Stimulated activated CD8-positive, alpha-beta memory T cell treated with anti-CD3 and anti-CD28 coated beads, Interleukin-4, amount 100 ng/mL, for 4 hours (primary cell): ENCODE data around the gene PREX1.

ENCODE experiments used
- DNase-seq, 2 donors: peaks; one replicate each; pipeline ENCODE4 v3.0.0-alpha.2; 2020; ENCODE audit warnings: low read depth in 2 of 2, low spot score in 1 of 2

Gene PREX1

DNA sequence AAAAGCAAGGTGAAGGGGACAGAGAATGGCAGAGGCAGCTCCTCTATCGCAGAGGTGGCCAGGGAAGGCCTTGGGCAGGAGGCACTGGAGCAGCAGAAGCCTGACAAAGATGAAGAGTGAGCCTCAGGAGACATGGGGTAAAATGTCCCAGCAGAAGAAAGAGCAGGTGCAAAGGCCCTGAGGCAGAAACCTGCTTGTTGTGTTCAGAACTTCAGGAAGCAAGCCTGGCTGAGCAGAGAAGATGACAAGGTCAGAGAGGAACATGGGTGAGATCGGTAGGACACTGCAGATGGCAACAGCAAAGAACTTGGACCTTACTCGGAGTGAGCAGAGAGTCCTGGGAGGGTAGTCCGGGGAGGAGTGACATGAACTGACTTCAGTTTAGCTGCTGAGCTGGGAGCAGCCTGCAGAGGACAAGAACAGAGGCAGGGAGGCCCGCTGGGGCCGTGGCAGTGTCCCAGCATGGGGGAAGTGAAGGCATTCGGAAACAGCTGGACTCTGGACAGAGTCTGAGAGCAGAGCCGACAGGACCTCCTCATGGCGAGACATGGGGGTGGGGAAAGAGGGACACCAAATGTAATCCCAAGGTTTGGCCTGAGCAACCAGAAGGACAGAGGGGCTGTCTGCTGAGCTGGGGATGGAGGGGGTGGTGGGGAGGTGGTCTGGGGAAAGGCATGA, 106.3 kb downstream of the PREX1 start:
- DNase-seq: no peak

DNA sequence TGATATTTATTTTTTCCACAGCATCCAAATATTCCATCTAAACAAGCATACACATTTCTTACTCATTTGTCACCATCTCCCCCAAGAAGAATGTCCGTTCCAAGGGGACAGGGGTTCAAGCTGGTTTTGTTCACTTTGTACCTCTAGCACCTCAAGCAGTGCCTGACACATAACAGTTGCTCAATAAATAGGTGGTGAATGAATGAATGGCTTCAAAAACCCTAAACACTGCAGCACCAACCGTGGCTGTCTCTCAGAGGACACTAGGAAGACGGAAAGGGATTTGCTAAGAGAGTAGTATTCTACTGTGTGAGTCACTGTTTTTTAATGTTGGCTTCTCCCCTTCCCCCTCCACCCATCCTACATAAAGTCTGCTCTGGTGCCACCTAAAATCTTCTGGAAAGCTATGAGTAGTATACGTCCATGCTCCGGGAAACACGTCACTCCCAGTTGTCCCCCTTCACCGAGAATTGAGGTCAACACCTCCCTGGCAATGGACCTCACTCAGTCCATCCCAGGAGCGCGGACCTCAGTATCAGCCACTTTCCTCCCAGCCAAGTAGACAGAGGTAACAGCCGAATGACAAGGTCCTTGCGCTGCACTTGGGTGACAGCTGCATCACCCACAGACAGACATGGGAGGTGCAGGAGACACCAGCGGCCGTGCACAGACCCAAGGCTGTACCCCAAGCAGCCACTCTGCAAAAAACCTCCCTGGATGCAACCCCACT, 107.4 kb downstream of the PREX1 start:
- DNase-seq: no peak

DNA sequence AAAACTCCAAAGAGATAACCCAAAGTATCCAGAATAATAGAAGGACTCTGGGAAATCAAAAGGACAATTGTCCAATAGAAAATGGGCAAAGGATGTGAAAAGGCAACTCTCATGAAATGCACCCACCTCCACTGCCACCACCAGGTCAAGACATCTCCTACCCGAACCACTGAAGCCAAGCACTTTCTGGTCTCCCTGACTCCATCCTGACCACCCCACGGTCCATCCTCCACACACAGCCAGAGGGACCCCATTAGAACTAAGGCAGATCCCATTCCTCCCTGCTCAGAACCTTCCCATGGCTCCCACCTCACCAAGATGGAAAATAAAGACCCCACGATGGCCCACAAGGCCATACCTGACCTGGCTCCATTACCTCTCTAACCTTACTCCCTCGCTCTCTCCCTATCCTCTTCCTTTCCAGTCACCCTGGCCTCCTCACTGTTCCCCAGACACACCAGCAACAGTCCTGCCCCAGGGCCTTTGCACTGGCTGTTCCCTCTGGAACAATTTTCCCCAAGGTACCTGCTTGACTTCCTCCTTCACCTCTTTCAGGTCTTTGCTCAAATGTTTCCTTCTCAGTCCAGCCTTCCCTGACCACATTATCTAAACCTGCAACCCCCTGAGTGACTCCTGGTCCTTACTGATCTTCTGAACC, 108.1 kb downstream of the PREX1 start:
- DNase-seq: no peak

DNA sequence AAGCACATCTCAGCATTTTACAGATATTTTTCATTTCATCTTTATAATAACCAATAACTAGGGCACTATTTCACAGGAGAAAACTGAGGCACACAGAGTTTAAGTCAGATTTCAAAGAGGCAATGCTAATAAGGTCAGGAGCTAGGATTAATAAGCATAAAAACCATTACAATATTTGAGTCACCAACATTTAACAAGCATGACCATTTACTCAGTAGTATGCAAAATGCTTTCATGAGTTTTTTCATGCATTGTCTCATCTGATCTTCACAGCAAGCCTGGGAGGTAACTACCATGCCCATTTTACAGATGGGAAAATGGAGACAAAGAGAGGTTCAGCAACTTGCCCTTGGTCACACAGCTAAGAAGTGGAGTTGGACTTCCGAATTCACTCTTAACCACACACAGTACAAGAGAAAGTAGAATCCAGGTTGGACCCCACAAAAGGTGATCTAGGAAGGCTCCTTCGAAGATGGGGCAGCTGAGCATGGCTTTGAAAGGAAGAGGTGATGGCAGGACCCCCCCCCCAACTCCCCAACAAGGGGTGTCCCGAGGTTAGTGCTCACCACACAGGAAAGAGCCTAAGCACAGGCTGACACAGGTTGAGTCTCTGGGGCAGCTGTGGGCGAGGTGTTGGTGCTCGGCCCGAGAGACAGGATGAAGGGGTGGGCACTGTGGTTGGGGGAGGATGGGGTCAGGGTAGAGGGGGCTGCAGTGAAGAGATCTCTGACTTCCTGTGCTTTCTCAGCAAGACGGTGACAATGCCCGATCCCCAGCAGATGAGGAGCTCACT, 108.8 kb downstream of the PREX1 start:
- DNase-seq: peak in 1 of 2 donors; percentile 51

DNA sequence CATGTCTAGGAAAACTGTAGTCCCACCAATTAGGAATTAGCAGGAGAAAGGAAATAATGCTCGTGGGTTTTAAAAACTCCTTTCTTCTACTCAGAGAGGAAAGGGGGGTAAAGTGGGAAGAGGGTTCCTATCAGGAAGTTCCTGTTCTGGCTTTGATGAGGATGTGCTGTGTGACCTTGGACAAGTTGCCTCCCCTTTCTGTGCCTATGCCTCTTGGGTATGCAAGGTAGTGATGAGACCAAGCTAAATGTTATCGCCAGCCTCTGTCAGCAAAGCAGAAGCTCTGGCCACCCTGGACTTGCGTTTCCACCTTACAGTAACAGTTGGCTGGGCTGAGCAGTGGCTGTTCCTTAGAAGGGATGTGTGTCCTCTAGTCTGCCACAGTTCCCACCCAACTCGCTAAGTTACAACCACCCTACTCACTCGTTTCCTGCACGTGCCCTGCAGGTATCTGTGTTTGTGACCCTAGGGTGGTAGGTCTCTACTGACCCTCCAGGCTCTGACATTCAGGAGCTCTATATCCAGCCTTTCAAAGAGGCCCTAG, 110.0 kb downstream of the PREX1 start:
- DNase-seq: no peak

DNA sequence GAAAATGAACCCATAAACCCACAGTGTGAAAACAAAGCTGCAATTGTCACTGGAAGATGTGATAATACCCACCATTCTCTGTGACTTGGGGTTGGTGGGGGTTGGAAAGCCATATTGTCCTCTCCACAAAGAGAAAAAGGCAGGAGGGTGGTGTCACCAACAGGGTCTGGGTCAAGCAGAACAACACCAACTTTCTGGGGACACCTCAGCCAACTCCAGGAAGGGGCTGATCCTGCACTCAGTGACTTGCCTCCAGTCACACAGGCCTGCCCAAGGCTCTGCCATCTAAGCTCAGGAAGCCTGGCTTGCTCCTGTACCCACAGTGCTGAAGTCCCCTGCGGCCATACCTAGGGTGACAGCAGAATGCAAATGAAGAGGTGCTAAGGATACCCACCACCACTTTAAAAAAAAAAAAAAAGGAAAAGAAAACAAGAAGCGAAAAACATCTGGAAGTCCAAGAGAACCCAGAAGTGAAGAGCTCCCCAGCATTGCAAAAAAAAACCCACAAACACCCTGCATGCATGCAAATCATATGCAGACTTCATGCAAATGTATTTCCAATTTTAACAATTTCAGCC, 110.6 kb downstream of the PREX1 start:
- DNase-seq: no peak

DNA sequence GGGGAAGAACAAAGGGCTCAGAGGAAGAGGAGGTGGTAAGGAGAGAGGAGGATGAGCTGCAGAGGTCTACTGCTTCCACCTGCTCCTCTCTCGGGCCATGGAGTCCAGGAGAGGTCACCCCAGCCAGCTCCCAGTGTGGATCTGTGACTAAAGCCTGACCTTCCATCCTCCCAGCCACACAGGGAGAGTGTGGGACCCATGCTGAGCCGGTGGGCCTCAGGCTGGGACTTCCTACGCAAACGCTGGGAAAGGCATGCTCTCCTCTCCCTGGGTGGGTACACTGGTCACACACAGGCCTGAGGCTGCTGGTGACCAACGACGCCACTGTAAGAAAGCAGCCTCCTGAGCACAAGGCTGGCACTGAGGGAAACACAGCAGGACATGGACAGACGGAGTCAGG, 111.3 kb downstream of the PREX1 start:
- DNase-seq: no peak

DNA sequence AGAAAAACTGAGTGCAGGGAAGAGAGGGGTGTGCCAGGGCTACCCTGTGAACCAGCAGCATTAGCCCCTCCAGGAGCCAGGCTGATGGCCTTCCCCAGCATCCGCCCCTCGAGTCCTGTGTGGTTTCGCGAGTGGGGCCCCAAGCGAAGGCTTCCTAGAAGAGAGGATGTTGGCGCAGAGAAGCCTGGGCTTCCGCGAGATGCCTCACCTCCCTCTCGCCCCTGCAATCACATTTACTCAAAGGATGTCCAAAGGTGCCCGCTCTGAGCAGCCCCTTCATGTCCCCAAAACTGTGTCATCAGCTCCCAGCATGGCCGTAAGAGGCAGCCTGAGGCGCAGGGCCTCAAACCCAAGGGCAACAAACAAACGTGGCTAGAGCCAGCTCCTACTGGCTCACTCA, 111.7 kb downstream of the PREX1 start:
- DNase-seq: peak; percentile 26 to 33

DNA sequence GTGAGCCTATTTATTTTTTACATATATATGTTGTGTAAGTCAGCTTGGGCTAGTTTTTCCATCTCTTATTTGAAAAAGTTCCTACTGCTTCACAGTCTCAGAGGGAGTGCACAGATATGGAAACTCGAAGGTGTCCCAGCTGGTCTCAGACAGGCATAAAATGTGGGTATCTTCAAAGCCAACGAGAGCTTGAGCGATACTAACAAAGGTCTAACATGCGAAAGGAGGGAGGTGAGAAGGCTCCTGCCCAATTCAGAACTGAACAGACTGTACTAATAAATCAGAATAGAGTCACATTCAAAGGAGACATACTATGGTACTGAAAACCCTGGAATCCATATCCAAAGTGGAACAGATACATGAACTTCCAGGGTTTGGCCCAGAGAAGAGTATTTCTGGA, 113.0 kb downstream of the PREX1 start:
- no peak for DNase-seq

DNA sequence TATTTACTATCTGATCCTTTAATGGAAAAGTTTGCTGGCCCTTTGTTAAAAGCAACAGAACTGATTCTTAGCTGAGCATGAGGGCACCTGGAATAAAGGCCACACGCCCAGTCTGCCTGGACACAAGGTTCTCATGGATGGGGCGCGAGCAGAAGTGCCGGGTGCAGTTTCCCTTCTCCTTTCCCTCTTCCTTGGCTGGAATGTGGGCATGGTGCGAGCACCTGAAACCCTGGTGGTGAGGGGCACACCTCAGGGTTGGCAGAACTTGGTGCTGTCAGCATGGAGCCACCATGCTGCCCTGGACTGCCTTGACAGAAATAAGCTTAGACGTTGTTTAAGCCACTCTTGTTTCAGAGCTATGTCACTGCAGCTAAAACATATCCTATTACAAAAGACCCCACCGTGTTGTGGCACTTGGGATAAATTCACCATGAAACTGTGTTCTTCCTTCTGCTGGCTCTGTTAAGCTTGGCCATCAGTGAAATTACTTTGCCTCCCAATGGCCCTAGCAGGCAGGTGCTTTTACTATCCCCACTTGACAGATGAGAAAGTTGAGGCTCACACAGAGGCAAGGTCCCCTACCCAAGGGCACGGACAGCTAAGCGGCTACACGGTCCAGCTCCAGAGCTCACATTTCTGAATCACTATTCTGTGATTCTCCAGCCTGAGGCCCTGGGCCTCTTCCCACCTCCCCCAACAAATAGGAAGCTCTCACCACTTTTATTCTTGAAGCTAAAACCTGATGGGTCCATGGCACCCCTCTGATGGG, 115.9 kb downstream of the PREX1 start:
- DNase-seq: no peak

DNA sequence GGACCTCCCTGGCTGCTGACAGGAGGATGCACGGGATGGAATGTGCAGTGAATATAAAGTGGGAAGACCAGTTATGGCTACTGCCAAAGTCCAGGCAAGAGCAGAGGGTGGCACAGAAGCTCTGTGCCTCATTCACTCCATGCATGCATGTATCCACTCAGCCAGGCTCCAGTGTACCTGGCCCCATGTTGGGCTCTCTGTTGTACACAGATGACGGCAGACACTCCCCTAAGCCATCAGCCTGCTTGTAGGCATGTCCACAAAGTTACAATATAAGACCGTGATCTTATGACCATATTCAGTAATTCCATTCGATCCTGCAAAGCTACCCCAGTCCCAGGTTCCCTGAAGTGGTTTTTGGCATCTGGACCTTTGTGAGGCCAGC, 116.8 kb downstream of the PREX1 start:
- DNase-seq: no peak

DNA sequence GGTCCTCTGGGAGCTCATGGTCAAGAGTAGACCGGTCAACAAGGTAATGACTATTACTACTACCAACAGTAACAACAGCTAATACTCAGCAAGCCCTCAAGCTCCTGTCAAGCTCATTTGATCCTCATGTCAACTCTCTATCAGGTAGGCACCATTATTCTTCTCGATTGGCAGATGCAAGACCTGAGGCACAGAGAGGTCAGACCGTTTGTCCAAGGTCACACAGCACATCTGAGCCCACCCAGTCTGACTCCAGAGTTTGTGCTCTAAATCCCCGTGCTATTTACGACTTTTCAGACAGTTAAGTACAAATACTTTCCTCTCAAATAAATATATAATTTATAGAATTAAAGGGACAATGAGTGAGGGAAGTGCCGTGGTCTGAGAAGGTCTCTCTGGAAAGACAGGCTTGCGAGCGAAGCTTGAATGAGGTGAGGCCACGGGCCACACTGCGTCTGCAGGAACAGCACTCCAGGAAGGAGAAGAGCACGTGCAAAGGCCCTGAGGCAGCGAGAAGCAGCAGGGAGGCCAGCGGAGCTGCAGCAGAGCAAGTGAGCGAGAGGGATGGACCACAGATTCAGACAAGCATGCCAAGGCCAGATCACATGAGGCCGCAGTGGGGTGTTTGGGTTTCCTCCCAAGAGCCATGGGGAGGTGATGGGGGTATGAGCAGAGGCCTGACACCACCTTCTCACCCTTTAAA, 117.3 kb downstream of the PREX1 start:
- no peak for DNase-seq

DNA sequence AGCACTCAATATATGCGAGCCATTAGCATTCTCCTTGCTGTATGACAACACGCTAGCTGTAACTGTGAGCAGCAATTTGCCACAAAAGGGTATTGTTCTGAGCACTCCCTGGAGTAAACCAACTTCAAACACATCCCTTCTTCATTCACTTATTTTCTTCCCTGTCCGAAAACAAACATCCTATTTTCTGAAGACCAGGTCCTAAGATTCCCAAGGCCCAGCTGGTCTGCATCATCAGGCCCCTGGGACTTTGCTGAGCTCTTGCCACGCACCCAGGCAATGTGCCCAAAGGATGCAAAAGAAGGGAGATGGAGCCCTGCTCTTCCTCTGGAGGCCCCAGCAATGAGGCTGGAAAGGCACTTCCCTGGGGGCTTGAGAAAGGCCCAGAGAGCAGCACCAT, 118.1 kb downstream of the PREX1 start:
- no peak for DNase-seq

DNA sequence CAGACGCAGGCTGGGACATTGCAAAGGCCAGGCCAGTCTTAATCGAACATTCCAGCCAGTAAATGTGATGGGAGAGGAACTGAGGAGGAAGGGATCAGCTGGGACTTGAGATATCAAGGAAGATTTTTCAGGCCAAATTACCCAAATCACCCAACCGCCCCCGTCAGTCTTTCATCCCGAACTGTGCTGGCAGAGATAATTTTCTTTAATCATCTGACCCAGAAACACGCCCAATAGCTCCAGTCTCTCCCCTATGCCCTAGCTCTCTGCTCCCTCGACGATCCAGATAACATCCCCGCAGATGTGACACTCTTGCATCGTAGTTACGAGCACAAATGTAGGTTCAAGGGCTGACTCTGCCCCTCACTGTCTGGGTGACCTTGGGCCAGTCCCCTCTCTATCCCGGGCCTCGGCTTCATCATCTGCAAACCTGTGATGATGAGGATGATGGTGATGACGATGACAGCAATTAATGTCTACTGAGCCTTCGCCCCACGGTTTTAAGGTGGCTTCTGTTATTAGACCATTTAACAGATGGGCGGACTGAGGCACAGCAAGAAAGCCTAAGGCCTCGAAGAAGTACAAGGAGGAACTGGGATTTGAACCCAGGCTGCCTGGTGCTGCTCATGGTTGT, 118.6 kb downstream of the PREX1 start:
- no peak for DNase-seq

DNA sequence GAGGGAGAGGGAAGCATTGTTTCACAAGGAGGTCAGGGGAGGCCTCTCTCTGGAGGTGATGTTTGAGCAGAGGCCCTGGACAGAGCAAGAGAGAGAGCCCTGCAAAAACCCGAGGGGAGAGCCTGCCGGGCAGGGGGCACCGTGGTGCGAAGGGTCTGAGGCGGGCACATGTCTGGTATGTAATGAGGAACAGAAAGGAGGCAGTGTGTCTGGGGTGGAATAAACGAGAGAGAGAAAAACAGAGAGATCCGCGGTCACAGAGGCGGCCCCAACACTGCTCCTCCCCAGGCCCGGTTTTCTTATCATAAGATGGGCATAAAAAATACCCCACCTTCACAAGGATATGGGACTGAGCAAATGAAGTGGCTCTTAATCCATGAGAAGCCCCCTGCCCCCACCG, 119.2 kb downstream of the PREX1 start:
- no peak for DNase-seq

DNA sequence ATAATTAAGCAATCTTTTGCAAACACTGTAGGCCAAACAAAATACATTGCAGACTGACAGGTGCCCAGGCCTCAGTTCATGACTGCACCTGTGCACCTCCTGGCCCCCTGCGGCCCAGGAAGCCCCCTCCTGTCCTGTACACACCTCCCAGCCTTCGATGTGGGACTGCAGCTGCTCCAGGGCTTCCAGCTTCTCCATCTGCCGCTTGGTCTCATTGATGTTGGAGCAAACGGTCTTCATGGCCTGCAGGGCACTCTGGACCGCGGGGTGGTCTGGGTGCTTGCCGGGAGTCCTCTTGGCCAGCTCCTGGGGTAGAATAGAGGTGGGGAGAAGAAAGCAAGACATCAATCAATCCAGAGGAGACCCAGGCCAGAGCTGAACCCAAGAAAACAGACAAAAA, 119.7 kb downstream of the PREX1 start:
- DNase-seq: no peak

DNA sequence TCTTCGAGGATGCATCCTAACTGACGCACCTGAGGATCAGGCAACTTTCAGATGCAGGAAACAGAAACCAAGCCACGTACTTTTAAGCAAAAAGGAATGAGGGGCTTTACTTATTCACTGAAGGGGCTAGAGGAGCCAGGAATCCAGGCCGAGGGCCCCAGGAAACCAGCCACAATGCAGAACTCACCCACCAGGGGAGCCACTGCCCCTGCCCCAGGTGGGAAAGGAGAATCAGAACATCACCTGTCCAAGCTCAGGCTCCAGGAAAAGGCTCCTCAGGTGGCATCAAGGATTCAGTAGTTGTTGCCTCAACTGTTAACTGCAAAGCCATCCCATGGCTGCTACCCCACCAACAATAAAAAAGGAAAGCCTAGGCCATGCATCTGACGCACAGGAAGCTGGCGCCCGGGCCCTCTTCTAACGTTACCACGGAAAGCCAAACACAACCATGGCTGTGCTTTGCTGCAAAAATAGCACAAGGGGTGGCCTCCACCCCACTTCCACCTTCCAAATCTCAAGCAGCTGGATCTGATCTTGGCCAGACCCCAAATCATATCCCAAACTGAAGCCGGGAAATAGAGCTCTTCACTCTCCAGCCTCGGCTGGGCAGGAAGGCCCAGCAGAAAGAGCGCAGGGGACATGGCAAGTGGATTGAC, 121.0 kb downstream of the PREX1 start:
- no peak for DNase-seq

DNA sequence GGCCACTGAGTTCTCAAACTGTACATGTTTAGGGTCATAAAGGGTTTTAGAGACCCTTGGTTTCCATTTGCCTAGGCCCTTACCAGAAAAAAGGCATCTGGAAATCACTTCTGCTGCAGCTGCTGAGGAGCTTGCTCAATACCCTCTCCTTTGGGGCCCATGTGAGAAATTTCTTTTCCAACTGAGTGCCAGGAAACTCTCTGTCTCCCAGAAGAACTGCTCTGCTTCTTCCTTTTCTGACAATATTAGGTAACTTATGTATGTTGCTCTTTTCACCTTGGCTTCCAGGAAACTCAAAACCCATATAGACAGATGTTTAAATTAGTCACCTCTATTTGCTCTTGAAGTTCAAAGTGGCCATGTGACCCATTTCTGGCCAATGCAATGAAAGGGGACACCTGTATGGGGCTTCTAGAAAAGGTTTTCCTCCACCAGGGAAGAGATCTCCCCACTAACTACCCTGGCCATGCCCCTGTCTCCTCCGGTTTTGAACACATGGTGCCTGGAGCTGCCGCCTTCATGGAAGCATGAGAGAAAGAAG, 121.6 kb downstream of the PREX1 start:
- DNase-seq: no peak
